Measurements from ENCODE around the gene ZC3H12A.

GRCh38 chr1:37458551-37458950, 15.8 kb upstream of the ZC3H12A start:
- TF ChIP-seq CTCF (IDR thresholded peaks at IDR 0.05; ENCODE audit: control extremely low read depth in 1 of 3, insufficient read depth in 1 of 3, low read depth in 1 of 3, low read length in 3 of 3) (peak in 2 of 3 experiments; percentile 16 to 38; a peak in 2 of 4 replicates), POU5F1 (IDR thresholded peaks at IDR 0.05; ENCODE audit: low read depth, low read length) (no peak), RAD21 (IDR thresholded peaks at IDR 0.05 in 1 of 2, conservative IDR thresholded peaks at IDR 0.05 in 1 of 2; ENCODE audit: low read depth in 2 of 2, low read length in 2 of 2) (peak; percentile 28 to 31), ZNF274 (IDR thresholded peaks at IDR 0.05; ENCODE audit: borderline replicate concordance, extremely low read depth, low read length) (no peak), YY1 (IDR thresholded peaks at IDR 0.05; ENCODE audit: low read depth, low read length) (no peak), EZH2 (IDR thresholded peaks at IDR 0.05; ENCODE audit: low read depth, low read length, severe bottlenecking) (no peak)

Measured in H1 (cell line).